ENCODE measurements around the gene SNAP23.

The SNAP23 gene

GRCh38 chr15:42493679-42494078 is 1.8 kb upstream of the SNAP23 start:
- no peak for DNase-seq (ENCODE audit: extremely low read depth, low read depth)
- no peak for TF ChIP-seq CTCF (IDR thresholded peaks at IDR 0.05; ENCODE audit: low read depth, low read length, missing control alignments)
- H3K4me3 ChIP-seq (replicated peaks; ENCODE audit: low read depth, low read length) = no peak overlapping the region

- peak overlapping the region; percentile 84 for H3K4me3 ChIP-seq (replicated peaks; ENCODE audit: low read depth, low read length)
- no peak for TF ChIP-seq CTCF (IDR thresholded peaks at IDR 0.05; ENCODE audit: low read depth, low read length, missing control alignments)
- peak; percentile 45 for DNase-seq (ENCODE audit: extremely low read depth, low read depth)
Measured at GRCh38 chr15:42494998-42495360, 455 bp upstream of the SNAP23 start.

- no peak for TF ChIP-seq CTCF (IDR thresholded peaks at IDR 0.05; ENCODE audit: low read depth, low read length, missing control alignments)
- DNase-seq (ENCODE audit: extremely low read depth, low read depth) = no peak
- no peak overlapping the region for H3K4me3 ChIP-seq (replicated peaks; ENCODE audit: low read depth, low read length)
Measured at GRCh38 chr15:42498212-42499068, 3.0 kb downstream of the SNAP23 start.

- no peak for TF ChIP-seq CTCF (IDR thresholded peaks at IDR 0.05; ENCODE audit: low read depth, low read length, missing control alignments)
- no peak for DNase-seq (ENCODE audit: extremely low read depth, low read depth)
- no peak overlapping the region for H3K4me3 ChIP-seq (replicated peaks; ENCODE audit: low read depth, low read length)
Measured at GRCh38 chr15:42499858-42500609, 4.6 kb downstream of the SNAP23 start.

GRCh38 chr15:42502477-42502876 is 7.0 kb downstream of the SNAP23 start:
- no peak for TF ChIP-seq CTCF (IDR thresholded peaks at IDR 0.05; ENCODE audit: low read depth, low read length, missing control alignments)
- H3K4me3 ChIP-seq (replicated peaks; ENCODE audit: low read depth, low read length) = no peak overlapping the region
- DNase-seq (ENCODE audit: extremely low read depth, low read depth) = no peak

GRCh38 chr15:42503825-42504224 is 8.4 kb downstream of the SNAP23 start:
- DNase-seq (ENCODE audit: extremely low read depth, low read depth) = no peak
- TF ChIP-seq CTCF (IDR thresholded peaks at IDR 0.05; ENCODE audit: low read depth, low read length, missing control alignments) = no peak
- H3K4me3 ChIP-seq (replicated peaks; ENCODE audit: low read depth, low read length) = no peak overlapping the region

Measured in HFF-Myc (cell line).